Neural progenitor cell (in vitro differentiated cells): ENCODE data around the gene PKD1. TPM values are rescaled to one million over a fixed set of nuclear protein-coding genes. Genes with fewer than 3 reads are reported as not detected.
A peak's percentile ranks its signal among the peaks of the same experiment; 100 is the strongest.
"Not testable (repeated sequence)": the region's sequence is repeated elsewhere in the genome, so short reads cannot be mapped to it uniquely, and the experiment has no call there.

Experiments
- DNase-seq: peaks from one replicate; pipeline ENCODE4 v3.0.0-alpha.2; 2016; ENCODE audit warnings: low spot score
- H2AFZ ChIP-seq: fragments of 200-600 bp; sonication (generic); replicated peaks from 2 replicates; pipeline ENCODE4 v1.6.1; 2016; ENCODE audit warnings: antibody characterized with exemption
- H3F3A ChIP-seq: fragments of 200-600 bp; sonication (generic); 2 replicates; pipeline ENCODE4 v1.6.1; 2016; ENCODE audit warnings: antibody characterized with exemption, low read depth
- H3K27ac ChIP-seq: fragments of 200-600 bp; sonication (generic); 2 replicates; pipeline ENCODE4 v1.5.1; 2016; ENCODE audit warnings: mild to moderate bottlenecking
- H3K27me3 ChIP-seq: fragments of 200-600 bp; sonication (generic); 2 replicates; pipeline ENCODE4 v1.6.1; 2016; ENCODE audit warnings: mild to moderate bottlenecking, moderate library complexity
- H3K36me3 ChIP-seq: fragments of 200-600 bp; sonication (generic); 2 replicates; pipeline ENCODE4 v1.5.1; 2016
- H3K4me1 ChIP-seq: fragments of 200-600 bp; sonication (generic); 2 replicates; pipeline ENCODE4 v1.6.1; 2016; ENCODE audit warnings: mixed run types
- H3K4me2 ChIP-seq: fragments of 200-600 bp; sonication (generic); 2 replicates; pipeline ENCODE4 v1.6.1; 2016
- H3K4me3 ChIP-seq: fragments of 200-600 bp; sonication (generic); 2 replicates; pipeline ENCODE4 v1.5.1; 2016
- H3K79me2 ChIP-seq: fragments of 200-600 bp; sonication (generic); 2 replicates; pipeline ENCODE4 v1.6.1; 2016; ENCODE audit warnings: low read depth
- H3K9ac ChIP-seq: fragments of 200-600 bp; sonication (generic); 2 replicates; pipeline ENCODE4 v1.6.1; 2016
- H3K9me3 ChIP-seq: fragments of 200-600 bp; sonication (generic); 2 replicates; pipeline ENCODE4 v1.5.1; 2016; ENCODE audit warnings: low read depth
- H4K20me1 ChIP-seq: fragments of 200-600 bp; sonication (generic); 2 replicates; pipeline ENCODE4 v1.6.1; 2016; ENCODE audit warnings: low read depth
- H3K27ac Mint-ChIP-seq: 3 replicates; pipeline ENCODE4 v1.8.0; 2021; ENCODE audit warnings: mixed read lengths
- H3K27me3 Mint-ChIP-seq: 2 replicates; pipeline ENCODE4 v1.8.0; 2022; ENCODE audit warnings: low read depth, mild to moderate bottlenecking, inconsistent platforms, moderate library complexity, mixed read lengths; ENCODE audit not compliant: insufficient read depth
- H3K36me3 Mint-ChIP-seq: 3 replicates; pipeline ENCODE4 v1.8.0; 2021; ENCODE audit warnings: mixed read lengths
- H3K4me1 Mint-ChIP-seq: 3 replicates; pipeline ENCODE4 v1.8.0; 2021; ENCODE audit warnings: mixed read lengths
- H3K4me3 Mint-ChIP-seq: 3 replicates; pipeline ENCODE4 v1.8.0; 2021; ENCODE audit warnings: mild to moderate bottlenecking, moderate library complexity, mixed read lengths
- H3K9me3 Mint-ChIP-seq: 3 replicates; pipeline ENCODE4 v1.8.0; 2020; ENCODE audit warnings: mixed read lengths
- EZH2 ChIP-seq: fragments of 200-600 bp; sonication (generic); IDR thresholded peaks from 2 replicates; pipeline ENCODE4 v1.6.1; 2017; ENCODE audit warnings: antibody characterized with exemption, mild to moderate bottlenecking, moderate library complexity
- EZH2phosphoT487 ChIP-seq: fragments of 200-600 bp; sonication (generic); IDR thresholded peaks from 2 replicates; pipeline ENCODE4 v1.6.1; 2017; ENCODE audit warnings: antibody characterized with exemption
- total RNA-seq: library from RNA; depleted of rRNA; stranded (reverse); fragments of >200 nt; gene quantifications from 2 replicates; pipeline ENCODE4 v1.2.3, GENCODE V29; 2015; ENCODE audit warnings: low replicate concordance
- TF ChIP-seq, protein P1 (sequence below): fragments of 200-600 bp; sonication (generic); IDR thresholded peaks from 2 replicates; pipeline ENCODE4 v1.5.1; 2017; ENCODE audit warnings: antibody characterized with exemption, mild to moderate bottlenecking

Gene PKD1
- total RNA-seq, 1 donor from 2014 or later = 16.9 TPM

DNA sequence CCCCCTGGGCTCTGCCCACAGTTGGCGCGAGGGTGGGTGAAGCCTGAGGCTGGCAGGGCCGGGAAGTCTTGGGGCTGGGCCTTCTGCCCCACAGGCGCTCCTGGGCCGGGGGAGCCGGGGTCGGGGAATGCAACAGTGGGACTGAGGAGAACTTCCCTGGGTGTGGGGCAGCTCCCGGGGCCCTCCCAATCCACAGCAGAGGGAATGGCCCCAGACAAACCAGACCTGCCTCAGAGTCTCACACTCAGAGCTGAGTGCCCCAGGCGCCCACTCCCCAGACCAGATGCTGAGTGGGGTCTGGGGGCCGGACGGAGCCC is 11.4 kb downstream of the PKD1 start:
- DNase-seq, H3K27ac ChIP-seq, H3K27me3 ChIP-seq, H3K36me3 Mint-ChIP-seq, H3F3A ChIP-seq, H3K4me3 Mint-ChIP-seq, H3K36me3 ChIP-seq, H3K9me3 ChIP-seq, H3K9me3 Mint-ChIP-seq, H2AFZ ChIP-seq, H3K27ac Mint-ChIP-seq, H3K27me3 Mint-ChIP-seq, H3K9ac ChIP-seq: not testable (repeated sequence)
- peak overlapping the region; percentile 24 for H3K4me3 ChIP-seq
- H3K79me2 ChIP-seq = peaks cover 46% of the 10 kb centered on the region
- H4K20me1 ChIP-seq = peaks cover 27% of the 10 kb centered on the region
- peaks cover 11% of the 10 kb centered on the region for H3K4me1 ChIP-seq
- H3K4me1 Mint-ChIP-seq = peaks cover 28% of the 10 kb centered on the region
- peak overlapping the region; percentile 70 for H3K4me2 ChIP-seq

DNA sequence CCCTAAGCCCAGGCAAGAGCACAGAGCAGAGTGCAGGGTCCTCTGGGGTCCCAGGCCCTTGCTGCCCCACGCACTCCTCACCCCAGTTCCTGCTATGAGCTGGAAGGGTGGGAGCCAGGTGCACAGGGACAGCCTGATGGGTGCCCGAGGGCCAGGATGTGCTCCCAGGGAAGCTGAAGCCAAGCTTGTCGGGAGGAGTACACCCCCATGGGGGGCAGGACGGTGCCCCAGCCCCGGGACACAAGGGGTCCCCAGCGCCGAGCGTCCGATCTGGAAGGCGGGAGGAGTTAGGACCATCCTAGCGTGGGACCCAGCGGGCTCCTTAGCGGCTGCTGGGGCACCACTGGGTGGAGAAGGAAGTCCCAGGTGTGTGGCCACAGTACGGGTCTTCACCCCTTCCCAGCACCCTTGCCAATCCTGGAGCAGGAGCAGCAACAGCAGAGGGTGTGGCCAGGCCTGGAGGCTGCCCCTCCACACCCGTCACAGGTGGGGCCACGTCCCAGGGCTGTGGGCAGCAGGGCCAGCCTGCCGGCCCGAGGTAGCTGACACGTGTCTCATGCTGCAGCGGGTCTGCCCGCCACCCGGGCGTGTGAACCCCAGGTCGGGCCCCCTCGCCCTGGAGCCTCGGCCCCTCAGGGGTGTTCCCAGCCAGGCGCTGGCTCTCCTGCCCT is 11.9 kb downstream of the PKD1 start:
- not testable (repeated sequence) for H3K27me3 ChIP-seq, H3K9me3 ChIP-seq, H3K4me3 Mint-ChIP-seq, H2AFZ ChIP-seq, H3K27ac ChIP-seq, H3F3A ChIP-seq, H3K27ac Mint-ChIP-seq, H3K27me3 Mint-ChIP-seq, H3K9me3 Mint-ChIP-seq, H3K9ac ChIP-seq, DNase-seq, H3K36me3 Mint-ChIP-seq, H3K4me3 ChIP-seq, H3K36me3 ChIP-seq
- H3K4me2 ChIP-seq = peak overlapping the region; percentile 70
- peaks cover 46% of the 10 kb centered on the region for H3K79me2 ChIP-seq
- peaks cover 26% of the 10 kb centered on the region for H4K20me1 ChIP-seq
- H3K4me1 Mint-ChIP-seq = peaks cover 28% of the 10 kb centered on the region
- H3K4me1 ChIP-seq = peaks cover 11% of the 10 kb centered on the region

DNA sequence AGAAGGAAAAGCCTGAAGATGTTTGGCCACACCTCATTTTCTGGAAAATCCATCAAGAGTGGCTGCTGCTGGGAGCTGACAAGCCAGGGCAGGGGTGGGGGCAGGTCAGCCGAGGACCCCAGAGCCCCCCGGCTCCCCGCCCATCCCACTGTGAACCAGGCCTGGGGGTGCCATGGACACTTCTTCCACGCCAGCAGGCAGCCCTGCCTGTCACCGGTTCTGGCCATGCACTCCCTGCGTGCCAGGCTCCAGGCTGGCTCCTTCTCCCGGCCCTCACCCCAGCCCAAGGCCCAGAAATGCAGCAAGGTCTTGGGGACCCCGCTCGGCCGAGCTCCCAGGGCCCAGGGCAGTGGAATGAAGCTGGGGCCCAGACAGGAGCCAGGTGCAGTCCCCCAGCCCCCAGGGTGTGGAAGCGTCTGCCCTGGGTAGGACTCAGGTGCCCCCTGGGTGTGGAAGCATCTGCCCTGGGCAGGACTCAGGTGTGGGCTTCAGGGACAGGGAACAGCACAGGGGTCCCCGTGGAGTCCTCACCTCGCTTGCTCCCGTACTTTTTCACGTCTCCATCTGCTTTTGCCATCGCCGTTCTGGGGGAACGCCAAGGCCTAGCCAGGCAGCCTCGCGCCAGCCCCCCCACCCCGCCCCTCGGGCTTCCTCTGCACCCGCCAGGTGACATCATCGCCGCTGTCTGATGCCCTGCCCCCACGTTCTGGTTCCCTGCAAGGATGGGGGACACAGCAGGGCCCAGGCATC is 12.6 kb downstream of the PKD1 start:
- H3K36me3 ChIP-seq, H3F3A ChIP-seq, H3K9me3 Mint-ChIP-seq, H3K27me3 Mint-ChIP-seq, H3K9ac ChIP-seq, H3K36me3 Mint-ChIP-seq, H2AFZ ChIP-seq, H3K9me3 ChIP-seq, DNase-seq, H3K27ac ChIP-seq, H3K27ac Mint-ChIP-seq, H3K27me3 ChIP-seq, H3K4me2 ChIP-seq, H3K4me3 Mint-ChIP-seq, H3K4me3 ChIP-seq: not testable (repeated sequence)
- Histone ChIP-seq H3K4me1 (peaks cover 11% of the 10 kb centered on the region), H3K79me2 (peaks cover 46% of the 10 kb centered on the region), H4K20me1 (peaks cover 20% of the 10 kb centered on the region)
- H3K4me1 Mint-ChIP-seq = peaks cover 25% of the 10 kb centered on the region

DNA sequence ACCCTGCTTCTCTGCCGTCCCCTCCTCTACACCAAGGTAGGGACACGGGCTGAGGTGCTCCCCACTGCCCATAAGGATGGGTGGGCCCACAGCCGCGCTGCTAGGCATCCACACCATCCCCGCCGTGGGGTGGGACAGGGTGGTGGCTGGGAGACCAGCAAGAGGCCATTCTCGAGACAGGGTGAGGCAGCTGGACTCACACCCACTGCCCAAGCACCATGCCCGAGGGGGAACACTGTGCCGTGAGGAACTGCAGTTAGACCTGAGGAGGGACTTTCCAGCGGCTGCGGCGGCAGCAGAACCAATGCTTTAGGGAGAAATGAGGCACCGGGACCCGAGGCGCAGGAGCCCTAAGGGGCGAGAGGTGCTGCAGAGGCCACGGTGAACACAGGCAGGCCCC is 13.3 kb downstream of the PKD1 start:
- no peak overlapping the region for H3K4me3 Mint-ChIP-seq
- Histone ChIP-seq H3K4me3 (no peak overlapping the region), H3K9ac (no peak overlapping the region), H3K27ac (no peak overlapping the region), H2AFZ (no peak overlapping the region), H3K4me2 (no peak overlapping the region), H3F3A (no peaks in the 10 kb centered on the region), H3K79me2 (peaks cover 46% of the 10 kb centered on the region), H3K27me3 (no peaks in the 10 kb centered on the region), H4K20me1 (peaks cover 18% of the 10 kb centered on the region), H3K4me1 (peaks cover 11% of the 10 kb centered on the region), H3K36me3 (no peaks in the 10 kb centered on the region), H3K9me3 (no peaks in the 10 kb centered on the region)
- no peaks in the 10 kb centered on the region for H3K9me3 Mint-ChIP-seq
- H3K36me3 Mint-ChIP-seq = no peaks in the 10 kb centered on the region
- TF ChIP-seq EZH2phosphoT487 = no peak
- no peak for TF ChIP-seq EZH2
- TF ChIP-seq, protein P1, sequence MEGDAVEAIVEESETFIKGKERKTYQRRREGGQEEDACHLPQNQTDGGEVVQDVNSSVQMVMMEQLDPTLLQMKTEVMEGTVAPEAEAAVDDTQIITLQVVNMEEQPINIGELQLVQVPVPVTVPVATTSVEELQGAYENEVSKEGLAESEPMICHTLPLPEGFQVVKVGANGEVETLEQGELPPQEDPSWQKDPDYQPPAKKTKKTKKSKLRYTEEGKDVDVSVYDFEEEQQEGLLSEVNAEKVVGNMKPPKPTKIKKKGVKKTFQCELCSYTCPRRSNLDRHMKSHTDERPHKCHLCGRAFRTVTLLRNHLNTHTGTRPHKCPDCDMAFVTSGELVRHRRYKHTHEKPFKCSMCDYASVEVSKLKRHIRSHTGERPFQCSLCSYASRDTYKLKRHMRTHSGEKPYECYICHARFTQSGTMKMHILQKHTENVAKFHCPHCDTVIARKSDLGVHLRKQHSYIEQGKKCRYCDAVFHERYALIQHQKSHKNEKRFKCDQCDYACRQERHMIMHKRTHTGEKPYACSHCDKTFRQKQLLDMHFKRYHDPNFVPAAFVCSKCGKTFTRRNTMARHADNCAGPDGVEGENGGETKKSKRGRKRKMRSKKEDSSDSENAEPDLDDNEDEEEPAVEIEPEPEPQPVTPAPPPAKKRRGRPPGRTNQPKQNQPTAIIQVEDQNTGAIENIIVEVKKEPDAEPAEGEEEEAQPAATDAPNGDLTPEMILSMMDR = no peak
- peaks cover 25% of the 10 kb centered on the region for H3K4me1 Mint-ChIP-seq
- no peaks in the 10 kb centered on the region for H3K27me3 Mint-ChIP-seq
- no peak overlapping the region for H3K27ac Mint-ChIP-seq
- DNase-seq = no peak
